IMR-90 (cell line): ENCODE measurements around the gene PRR27. TPM values are rescaled to one million over a fixed set of nuclear protein-coding genes. Genes with fewer than 3 reads are reported as not detected.

Source experiments
- ATAC-seq: fragments of 200-7000 bp; cut with Tn5 transposase; 2 replicates; pipeline ENCODE4 v1.9.1; 2020; ENCODE audit warnings: low read depth, mild to moderate bottlenecking, moderate library complexity
- BruUV-seq: library from RNA; stranded (reverse); fragments of 400-500 nt; replicated peaks from 2 replicates; lab custom pipeline; 2021; lab: Mats Ljungman, UMichigan
- CTCF ChIA-PET: fragments of 300-600 bp; formaldehyde crosslinking; extraction: SDS; loops from one replicate; lab custom pipeline; 2021; ENCODE audit warnings: antibody characterized with exemption; lab: Yijun Ruan, JAX
- POLR2A ChIA-PET: fragments of 300-600 bp; sonication (Branson Sonifier 250); formaldehyde crosslinking; loops from one replicate; lab custom pipeline; 2022; ENCODE audit warnings: antibody characterized with exemption; ENCODE audit not compliant: unreplicated experiment; lab: Charles Lee
- DNase-seq: peaks from one replicate; pipeline ENCODE4 v3.0.0; 2013
- H2AFZ ChIP-seq: replicated peaks from 2 replicates; pipeline ENCODE3; 2013; ENCODE audit warnings: low read length, mild to moderate bottlenecking; ENCODE audit not compliant: poor library complexity
- H2AK5ac ChIP-seq: 2 replicates; pipeline ENCODE4 v1.6.1; 2013; ENCODE audit warnings: low read depth, low read length, inconsistent platforms
- H2AK9ac ChIP-seq: replicated peaks from 2 replicates; pipeline ENCODE3; 2013; ENCODE audit warnings: mild to moderate bottlenecking, low read depth, low read length, moderate library complexity; ENCODE audit not compliant: poor library complexity
- H2BK120ac ChIP-seq: 2 replicates; pipeline ENCODE4 v1.6.1; 2013; ENCODE audit warnings: low read depth, low read length, inconsistent platforms
- H2BK15ac ChIP-seq: 3 replicates; pipeline ENCODE4 v1.6.1; 2013; ENCODE audit warnings: low read depth, low read length, inconsistent platforms
- H2BK20ac ChIP-seq: 2 replicates; pipeline ENCODE4 v1.6.1; 2013; ENCODE audit warnings: low read depth, mild to moderate bottlenecking, inconsistent platforms, low read length, moderate library complexity
- H2BK5ac ChIP-seq: 2 replicates; pipeline ENCODE4 v1.6.1; 2013; ENCODE audit warnings: mild to moderate bottlenecking, low read depth, low read length, inconsistent platforms; ENCODE audit not compliant: poor library complexity, severe bottlenecking
- H3K14ac ChIP-seq: replicated peaks from 2 replicates; pipeline ENCODE4 v1.6.1; 2013; ENCODE audit warnings: low read depth, low read length, inconsistent platforms
- H3K18ac ChIP-seq: 2 replicates; pipeline ENCODE4 v1.6.1; 2013; ENCODE audit warnings: low read depth, low read length, control low read depth
- H3K23ac ChIP-seq: 2 replicates; pipeline ENCODE4 v1.6.1; 2013; ENCODE audit warnings: low read depth, low read length, inconsistent platforms
- H3K27ac ChIP-seq: 2 replicates; pipeline ENCODE4 v1.5.1; 2013; ENCODE audit warnings: mild to moderate bottlenecking, control low read depth, low read length; ENCODE audit not compliant: insufficient read depth
- H3K27me3 ChIP-seq: 2 replicates; pipeline ENCODE4 v1.6.1; 2013; ENCODE audit warnings: low read length; ENCODE audit not compliant: control insufficient read depth, insufficient read depth
- H3K36me3 ChIP-seq: 2 replicates; pipeline ENCODE4 v1.6.1; 2013; ENCODE audit warnings: low read length, mixed read lengths; ENCODE audit not compliant: control insufficient read depth, insufficient read depth
- H3K4ac ChIP-seq: 2 replicates; pipeline ENCODE4 v1.6.1; 2013; ENCODE audit warnings: low read depth, low read length, inconsistent platforms
- H3K4me1 ChIP-seq: 2 replicates; pipeline ENCODE4 v1.6.1; 2013; ENCODE audit warnings: low read length, mixed read lengths; ENCODE audit not compliant: control insufficient read depth, insufficient read depth
- H3K4me2 ChIP-seq: 2 replicates; pipeline ENCODE4 v1.6.1; 2013; ENCODE audit warnings: low read depth, mild to moderate bottlenecking, control low read depth, low read length, moderate library complexity
- H3K4me3 ChIP-seq: 2 replicates; pipeline ENCODE4 v1.5.1; 2013; ENCODE audit warnings: low read depth, mild to moderate bottlenecking, control low read depth, low read length, moderate library complexity; ENCODE audit not compliant: insufficient read depth
- H3K56ac ChIP-seq: 2 replicates; pipeline ENCODE4 v1.6.1; 2013; ENCODE audit warnings: low read length, inconsistent platforms; ENCODE audit not compliant: insufficient read depth; ENCODE audit errors: extremely low read depth
- H3K79me1 ChIP-seq, 2 experiments: 2 replicates each; pipeline ENCODE4 v1.6.1; 2013; ENCODE audit warnings: low read length in 2 of 2, inconsistent platforms in 1 of 2, low read depth in 1 of 2
- H3K9ac ChIP-seq: 2 replicates; pipeline ENCODE4 v1.6.1; 2013; ENCODE audit warnings: low read depth, low read length, control low read depth
- H3K9me1 ChIP-seq: 2 replicates; pipeline ENCODE4 v1.6.1; 2013; ENCODE audit warnings: low read length, inconsistent platforms; ENCODE audit not compliant: insufficient read depth
- H3K9me3 ChIP-seq: 2 replicates; pipeline ENCODE4 v1.6.1; 2013; ENCODE audit warnings: low read length; ENCODE audit not compliant: control insufficient read depth, insufficient read depth
- H4K20me1 ChIP-seq: 2 replicates; pipeline ENCODE4 v1.6.1; 2013; ENCODE audit warnings: low read length, inconsistent platforms; ENCODE audit not compliant: insufficient read depth
- H4K5ac ChIP-seq: 2 replicates; pipeline ENCODE4 v1.6.1; 2013; ENCODE audit warnings: mild to moderate bottlenecking, low read depth, low read length, control low read depth
- H4K8ac ChIP-seq, 2 experiments: 2 replicates each; pipeline ENCODE4 v1.6.1; 2013; ENCODE audit warnings: low read depth in 2 of 2, low read length in 2 of 2, control low read depth in 1 of 2, inconsistent platforms in 1 of 2
- H4K91ac ChIP-seq: 2 replicates; pipeline ENCODE4 v1.6.1; 2013; ENCODE audit warnings: low read depth, low read length, inconsistent platforms; ENCODE audit not compliant: insufficient read depth
- CEBPB ChIP-seq: IDR thresholded peaks from 2 replicates; pipeline ENCODE4 v1.6.1; 2012; ENCODE audit warnings: low read depth, low read length, improper control_type of control experiment
- CTCF ChIP-seq: conservative IDR thresholded peaks from 2 replicates; pipeline ENCODE4 v1.5.1; 2012; ENCODE audit warnings: mild to moderate bottlenecking, low read depth, low read length, improper control_type of control experiment
- MAFK ChIP-seq: IDR thresholded peaks from 2 replicates; pipeline ENCODE4 v1.6.1; 2012; ENCODE audit warnings: low read depth, low read length, improper control_type of control experiment
- MXI1 ChIP-seq: IDR thresholded peaks from 2 replicates; pipeline ENCODE4 v1.6.1; 2012; ENCODE audit warnings: low read depth, mild to moderate bottlenecking, low read length, moderate library complexity, borderline replicate concordance
- NFE2L2 ChIP-seq: fragments of 150-350 bp; IDR thresholded peaks from 2 replicates; pipeline ENCODE4 v1.6.1; 2016; ENCODE audit warnings: low read depth, mild to moderate bottlenecking, low read length
- POLR2A ChIP-seq: IDR thresholded peaks from 2 replicates; pipeline ENCODE4 v1.6.1; 2012; ENCODE audit warnings: mild to moderate bottlenecking, low read depth, low read length
- SMC3 ChIP-seq: fragments of 150-350 bp; IDR thresholded peaks from 2 replicates; pipeline ENCODE4 v1.6.1; 2016; ENCODE audit warnings: low read depth, mild to moderate bottlenecking, antibody characterized with exemption, low read length, moderate library complexity
- WGBS, 2 experiments: methylation state at CpG; one replicate each; pipeline versions ENCODE4 v1.1.5 to v1.1.7; 2013; ENCODE audit warnings: missing lambda C conversion rate in 2 of 2; ENCODE audit not compliant: insufficient read length in 1 of 2; ENCODE audit errors: extremely low coverage in 2 of 2; 5-methylcytosine and 5-hydroxymethylcytosine counted together
- dilution Hi-C: fragments of 300-500 bp; cut with HindIII; formaldehyde crosslinking; loops from one replicate; pipeline ENCODE4 v1.14.3; 2018; ENCODE audit warnings: low sequenced_read_pairs; ENCODE audit not compliant: unreplicated experiment
- in situ Hi-C: fragments of 300-500 bp; cut with MboI; formaldehyde crosslinking; loops from 3 replicates; pipeline ENCODE4 v1.14.3; 2019; ENCODE audit warnings: low sequenced_read_pairs, inconsistent platforms, mixed read lengths
- intact Hi-C: fragments of 100-400 bp; cut with micrococcal nuclease; formaldehyde crosslinking; loops from 2 replicates; pipeline ENCODE4 v1.10.0; 2022
- polyA plus RNA-seq, 3 experiments: library from polyadenylated mRNA; depleted of rRNA; stranded (reverse); fragments of >200 nt; gene quantifications; 2 replicates each; pipeline ENCODE4 v1.2.3, GENCODE V29; 2012; ENCODE audit warnings: low replicate concordance in 1 of 3
- total RNA-seq: library from RNA; depleted of rRNA; stranded (reverse); fragments of >200 nt; gene quantifications from 2 replicates; pipeline ENCODE4 v1.2.3, GENCODE V29; 2012

PRR27 gene
- total and polyA plus RNA-seq, 2 of the 4 experiments (the other 2 are of a cell fraction), result not detected

GRCh38 chr4:70190579-70190978 is 36.5 kb downstream of the PRR27 start:
- H2AFZ ChIP-seq, result no peak overlapping the region
- ATAC-seq (no peak), DNase-seq (no peak)
- ChIA-PET POLR2A (no interaction called here), CTCF (no interaction called here)
- no peak overlapping the region for H2BK15ac ChIP-seq
- BruUV-seq, result no TSS peak
- no peak overlapping the region for H3K4me3 ChIP-seq
- no peak overlapping the region for H3K18ac ChIP-seq
- H2BK20ac ChIP-seq, result no peak overlapping the region
- no peak overlapping the region for H3K23ac ChIP-seq
- dilution Hi-C loops, result no loop called here
- H3K4me1 ChIP-seq, result no peaks in the 10 kb centered on the region
- H4K91ac ChIP-seq, result no peak overlapping the region
- intact Hi-C loops, result no loop called here
- no peak overlapping the region for H4K5ac ChIP-seq
- no peak overlapping the region for H2AK5ac ChIP-seq
- no peak overlapping the region for H3K9ac ChIP-seq
- no peaks in the 10 kb centered on the region for H3K9me1 ChIP-seq
- no peaks in the 10 kb centered on the region for H4K20me1 ChIP-seq
- no peaks in the 10 kb centered on the region for H3K9me3 ChIP-seq
- TF ChIP-seq NFE2L2, result no peak
- no peak for TF ChIP-seq MAFK
- TF ChIP-seq MXI1, result no peak
- TF ChIP-seq CTCF, result no peak
- TF ChIP-seq SMC3, result no peak
- TF ChIP-seq CEBPB, result no peak
- TF ChIP-seq POLR2A, result no peak
- H4K8ac ChIP-seq, result no peak overlapping the region
- no peak overlapping the region for H2BK120ac ChIP-seq
- no peaks in the 10 kb centered on the region for H3K36me3 ChIP-seq
- in situ Hi-C loops, result no loop called here
- H3K27ac ChIP-seq, result no peak overlapping the region
- no peaks in the 10 kb centered on the region for H3K79me1 ChIP-seq
- H3K4me2 ChIP-seq, result no peak overlapping the region
- WGBS, 2 experiments, result no CpG with 5 or more reads among the region's 1 CpG
- no peak overlapping the region for H3K56ac ChIP-seq
- H3K14ac ChIP-seq, result no peak overlapping the region
- no peaks in the 10 kb centered on the region for H3K27me3 ChIP-seq
- no peak overlapping the region for H3K4ac ChIP-seq
- no peak overlapping the region for H2BK5ac ChIP-seq
- no peak overlapping the region for H2AK9ac ChIP-seq
